Medulla oblongata (tissue), 1 donor: ENCODE measurements around the gene GPX4.

Experiments used
- DNase-seq: peaks from one replicate; pipeline ENCODE4 v3.0.0-alpha.2; 2015; ENCODE audit errors: extremely low spot score

The GPX4 gene

GRCh38 chr19:1130771-1131717 is 27.2 kb downstream of the GPX4 start:
- DNase-seq, result no peak

- peak; percentile 72 for DNase-seq
Observed at GRCh38 chr19:1131718-1132551, 28.1 kb downstream of the GPX4 start.

- DNase-seq, result peak; percentile 22
Observed at GRCh38 chr19:1132552-1133383, 29.0 kb downstream of the GPX4 start.

DNA sequence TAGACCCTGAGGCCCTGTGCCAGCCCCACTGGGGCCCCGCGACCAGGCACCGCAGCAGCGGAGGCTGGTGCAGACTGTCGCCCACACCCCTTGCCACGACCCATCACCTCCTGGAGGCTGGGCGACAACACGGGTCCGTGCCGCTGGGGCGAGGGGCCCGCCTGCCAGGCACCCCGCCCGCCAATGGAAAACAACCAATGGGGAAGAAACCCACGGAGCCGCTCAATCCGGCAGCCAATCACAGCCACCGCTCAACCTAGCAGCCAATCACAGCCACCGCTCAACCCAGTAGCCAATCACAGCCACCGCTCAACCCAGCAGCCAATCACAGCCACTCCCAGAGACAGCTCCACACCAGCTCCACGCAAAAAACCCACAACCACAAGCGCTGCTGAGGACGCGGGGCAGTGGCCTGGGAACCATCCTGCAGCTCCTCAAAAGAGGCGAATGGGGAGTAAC is 29.7 kb downstream of the GPX4 start:
- no peak for DNase-seq

- no peak for DNase-seq
Observed at GRCh38 chr19:1134431-1134830, 30.6 kb downstream of the GPX4 start.

- no peak for DNase-seq
Observed at GRCh38 chr19:1135454-1135853, 31.7 kb downstream of the GPX4 start.

DNA sequence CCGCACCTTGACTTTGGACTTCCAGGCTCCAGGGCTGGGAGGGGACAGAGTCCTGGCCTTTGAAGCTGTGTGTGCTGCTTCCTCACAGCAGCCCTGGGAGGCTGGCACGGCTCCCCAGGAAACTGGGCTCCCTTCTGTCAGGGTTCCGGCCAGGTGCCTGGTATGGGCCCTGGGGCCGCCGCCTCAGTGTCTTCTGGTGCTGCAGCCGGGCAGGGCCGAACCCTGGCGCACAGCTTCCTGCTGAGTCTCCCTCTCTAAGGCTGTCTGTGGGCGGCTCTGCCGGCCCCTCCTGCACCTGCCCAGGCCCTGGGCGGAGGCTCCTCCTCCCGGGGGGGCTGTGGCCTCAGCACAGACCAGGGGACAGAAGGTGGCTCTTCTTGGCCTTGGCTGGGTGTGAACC is 32.4 kb downstream of the GPX4 start:
- no peak for DNase-seq

- DNase-seq, result no peak
Observed at GRCh38 chr19:1136621-1137317, 33.0 kb downstream of the GPX4 start.

DNA sequence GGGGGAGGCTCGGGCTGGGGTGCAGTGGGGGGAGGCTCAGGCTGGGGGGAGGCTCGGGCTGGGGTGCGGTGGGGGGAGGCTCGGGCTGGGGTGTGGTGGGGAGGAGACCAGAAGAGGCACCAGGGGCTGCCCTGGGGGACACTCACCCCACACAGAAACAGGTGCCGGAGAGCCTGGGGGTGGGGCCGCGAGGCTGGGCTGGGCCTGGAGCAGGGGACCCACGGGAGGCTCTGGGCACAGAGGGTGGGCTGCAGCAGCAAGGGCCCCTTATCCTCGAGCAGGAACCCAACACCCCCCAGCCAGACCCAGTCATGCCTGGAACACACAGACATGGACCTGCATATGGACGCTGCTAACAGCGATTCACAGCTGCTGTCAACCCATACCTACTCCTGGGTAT is 34.3 kb downstream of the GPX4 start:
- no peak for DNase-seq

- no peak for DNase-seq
Observed at GRCh38 chr19:1139126-1139525, 35.3 kb downstream of the GPX4 start.

DNA sequence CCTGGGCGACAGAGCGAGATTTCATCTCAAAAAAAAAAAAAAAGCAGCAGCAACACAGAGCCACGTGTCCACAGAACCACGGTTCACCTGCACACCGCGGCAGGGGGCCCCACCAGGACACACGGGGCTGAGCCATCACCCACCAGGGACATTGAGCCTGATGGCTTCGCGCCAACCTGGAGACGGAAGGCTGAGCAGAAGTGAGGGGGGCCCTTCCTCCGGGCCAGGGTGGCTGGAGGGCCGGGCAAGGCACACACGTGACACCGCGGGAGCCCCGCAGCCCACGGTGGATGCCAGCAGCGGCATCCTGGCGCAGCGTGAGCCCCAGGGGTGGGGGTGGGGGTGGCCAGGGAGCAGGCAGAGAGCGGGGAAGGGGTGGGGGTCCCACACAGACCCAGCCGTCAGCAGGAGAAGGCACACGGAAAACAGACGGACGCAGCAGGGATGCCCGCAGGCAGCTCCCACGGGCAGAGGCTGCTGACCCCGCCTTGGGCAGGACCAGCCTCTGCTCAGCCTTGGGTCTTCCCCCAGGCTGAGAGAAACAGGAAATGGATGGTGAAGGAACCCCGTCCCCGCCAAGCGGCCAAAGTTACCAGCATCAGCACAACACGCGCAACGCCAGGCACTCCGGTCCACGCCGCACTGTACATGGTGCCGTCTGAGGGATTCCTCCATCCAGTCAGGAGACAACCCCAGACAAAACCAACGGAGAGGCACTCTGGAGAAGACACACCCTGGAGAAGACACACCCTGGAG is 36.7 kb downstream of the GPX4 start:
- DNase-seq, result no peak

GRCh38 chr19:1141944-1142343 is 38.1 kb downstream of the GPX4 start:
- DNase-seq, result no peak

GRCh38 chr19:1143828-1144399 is 40.1 kb downstream of the GPX4 start:
- DNase-seq, result no peak

GRCh38 chr19:1144741-1145140 is 40.9 kb downstream of the GPX4 start:
- DNase-seq, result no peak

DNA sequence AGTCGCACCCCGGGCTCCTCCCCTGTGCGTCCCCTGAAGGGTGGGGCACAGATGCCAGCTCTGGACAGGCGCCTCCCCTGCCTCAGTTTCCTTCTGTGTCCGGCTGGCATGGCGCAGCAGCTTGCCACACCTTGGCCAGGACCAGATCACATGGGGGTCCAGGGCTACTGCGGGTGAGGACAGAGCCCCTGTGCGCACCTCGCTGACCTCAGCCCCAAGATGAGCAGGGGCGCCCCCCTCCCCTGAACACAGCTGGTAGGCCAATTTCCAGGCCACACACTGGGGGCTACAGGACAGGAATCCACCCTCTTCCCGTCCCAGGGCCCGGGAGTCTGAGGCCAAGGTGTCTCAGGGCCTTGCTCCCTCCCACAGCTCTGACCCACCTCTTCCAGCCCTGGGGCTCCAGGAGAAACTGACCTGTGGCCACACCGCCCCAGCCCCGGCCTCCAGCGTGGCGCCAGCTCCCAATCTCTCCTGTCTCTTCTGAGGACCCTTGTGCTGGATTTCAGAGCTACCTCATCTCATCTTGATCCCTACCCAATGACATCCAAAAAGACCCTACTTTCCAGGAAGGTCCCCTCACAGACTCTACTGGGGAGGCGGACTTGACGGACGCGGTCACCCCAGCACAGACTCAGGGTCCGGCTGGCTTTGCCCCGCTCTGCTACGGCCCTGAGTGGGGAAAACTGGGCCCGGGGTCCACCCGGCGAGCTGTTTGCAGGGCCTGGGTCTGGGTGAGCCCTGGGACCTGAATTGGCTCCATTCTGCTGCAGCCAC is 42.0 kb downstream of the GPX4 start:
- DNase-seq, result no peak

GRCh38 chr19:1146412-1146699 is 42.6 kb downstream of the GPX4 start:
- no peak for DNase-seq

DNA sequence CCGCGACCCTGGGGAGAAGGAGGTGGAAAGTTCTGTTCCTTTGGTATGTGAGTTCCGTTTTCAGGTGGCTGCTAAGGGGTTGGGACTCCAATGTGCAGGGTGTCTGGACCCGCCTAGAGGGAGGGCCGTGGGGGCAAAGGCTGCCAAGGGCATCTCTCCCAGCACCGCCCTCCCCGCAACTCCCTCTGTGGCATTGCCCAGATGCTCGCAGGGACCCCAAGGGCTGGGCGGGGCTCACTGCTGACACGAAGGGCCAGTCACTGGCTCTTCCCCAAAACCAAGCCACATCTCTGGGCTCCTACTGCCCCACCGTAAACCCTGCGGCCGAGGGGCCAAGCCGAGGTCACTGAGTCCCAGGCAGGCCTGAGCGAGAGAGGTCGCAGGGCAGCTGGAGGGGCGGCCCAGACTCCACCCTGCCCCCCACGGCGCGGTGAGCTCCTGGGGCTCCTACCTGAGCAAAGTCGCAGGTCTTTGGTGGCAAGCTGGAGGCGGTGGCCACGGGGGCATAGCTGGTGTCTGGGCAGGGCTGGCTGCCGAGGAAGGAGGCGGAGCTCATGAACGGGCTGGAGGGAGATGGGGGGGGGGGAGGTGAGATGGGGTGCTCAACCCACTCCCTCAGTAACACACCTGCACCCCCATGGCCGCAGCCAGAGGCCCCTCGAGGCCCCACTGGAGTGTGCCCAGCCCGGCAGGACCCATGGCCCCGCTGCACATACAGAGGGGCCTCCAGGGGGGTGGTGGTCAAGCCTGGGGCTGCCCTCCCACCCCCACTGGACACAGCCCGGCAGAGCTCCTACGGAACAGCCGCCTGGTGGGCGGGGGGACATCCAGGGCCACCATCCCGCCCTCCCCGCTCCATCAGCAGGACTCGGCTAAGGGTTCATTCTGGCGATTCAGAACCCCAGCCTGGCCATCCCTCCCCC is 43.3 kb downstream of the GPX4 start:
- DNase-seq, result no peak

GRCh38 chr19:1147934-1148549 is 44.2 kb downstream of the GPX4 start:
- no peak for DNase-seq
